Measurements from ENCODE around the gene METTL15.
"Not testable (repeated sequence)": the region's sequence is repeated elsewhere in the genome, so short reads cannot be mapped to it uniquely, and the experiment has no call there.

The METTL15 gene

DNA sequence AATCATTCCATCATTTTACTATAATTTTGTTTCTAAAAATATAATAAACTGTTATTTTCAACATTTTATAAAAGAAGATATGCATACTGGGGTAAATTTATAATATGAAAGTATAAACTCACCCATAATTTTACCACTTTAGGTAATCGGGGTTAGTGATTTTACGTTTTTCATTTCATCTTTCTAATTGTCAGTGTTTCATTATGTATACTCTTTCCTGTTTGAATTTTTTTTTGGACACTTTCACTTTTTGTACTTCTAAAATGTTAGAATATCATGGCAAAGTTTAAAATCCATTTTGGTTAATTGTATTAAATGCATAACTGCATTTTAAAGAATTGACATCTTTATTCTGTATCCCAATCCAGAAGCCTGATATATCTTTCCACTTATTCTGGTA is 115.8 kb downstream of the METTL15 start:
- DNase-seq: no peak

DNA sequence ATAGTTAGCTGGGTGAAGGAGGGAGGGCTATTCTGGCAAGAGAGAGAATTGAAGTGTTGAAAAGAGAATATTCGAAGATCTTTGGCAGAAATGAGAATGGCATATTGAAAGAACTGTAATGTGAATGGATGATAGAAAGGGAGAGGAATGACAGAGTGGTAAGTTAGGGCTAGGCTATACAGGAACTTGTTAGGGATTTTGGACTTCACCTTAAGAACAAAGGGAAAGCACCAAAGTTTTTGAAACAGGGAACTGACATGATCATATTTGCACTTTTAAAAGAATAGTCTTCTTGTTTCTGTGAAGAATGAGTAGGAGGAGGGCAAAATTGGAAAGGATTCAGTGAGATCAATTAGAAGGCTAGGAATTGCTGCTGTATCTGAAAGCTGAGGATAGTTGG is 119.3 kb downstream of the METTL15 start:
- DNase-seq: no peak

DNA sequence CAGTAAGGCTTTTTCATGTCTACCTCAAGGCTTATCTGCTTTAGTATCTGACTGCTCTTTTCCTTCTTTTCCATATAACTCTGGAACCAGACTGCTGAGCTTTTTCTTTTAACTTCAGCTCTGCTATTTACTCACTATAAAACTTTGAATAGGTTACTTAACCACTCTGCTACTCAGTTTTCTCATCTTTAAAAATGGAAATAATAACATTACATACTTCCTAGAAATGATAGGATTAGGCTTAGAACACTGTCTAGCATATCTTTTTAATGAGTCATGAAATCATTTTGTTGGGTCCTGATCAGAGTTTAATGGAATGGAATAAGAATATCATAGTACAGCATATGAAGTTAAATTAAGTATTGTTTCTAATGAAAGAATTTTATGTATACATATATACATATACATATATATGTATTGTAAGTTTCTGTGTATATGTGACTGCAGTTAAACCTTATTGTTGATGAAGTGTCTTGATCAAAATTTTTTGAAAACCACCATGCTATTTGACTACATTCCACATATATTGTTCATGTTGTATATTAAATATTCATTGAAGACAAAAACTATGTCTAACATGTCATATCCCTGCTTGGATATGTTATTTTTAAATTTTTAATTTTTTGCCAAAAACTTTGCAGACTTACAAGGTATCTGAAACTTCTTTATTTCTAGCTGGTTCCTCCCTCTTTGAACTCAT is 120.2 kb downstream of the METTL15 start:
- DNase-seq: no peak

DNA sequence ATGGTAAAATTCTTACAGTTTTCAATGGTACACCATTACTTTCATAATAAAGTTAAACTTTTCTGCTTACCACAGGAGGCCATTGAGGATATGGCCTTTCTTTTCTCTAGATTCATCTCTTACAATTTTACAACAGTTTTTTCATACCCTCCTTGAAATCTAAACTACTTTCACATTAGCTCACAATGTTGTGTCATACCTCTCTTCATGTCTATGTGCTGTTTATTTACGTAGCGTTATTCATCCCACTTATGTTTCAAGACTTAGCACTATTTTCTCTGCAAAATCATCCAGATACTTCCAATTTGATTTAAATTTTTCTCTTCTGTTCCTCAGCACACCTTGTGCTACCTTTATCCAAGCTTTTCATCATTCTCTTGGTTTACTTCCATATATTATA is 123.3 kb downstream of the METTL15 start:
- DNase-seq: no peak

DNA sequence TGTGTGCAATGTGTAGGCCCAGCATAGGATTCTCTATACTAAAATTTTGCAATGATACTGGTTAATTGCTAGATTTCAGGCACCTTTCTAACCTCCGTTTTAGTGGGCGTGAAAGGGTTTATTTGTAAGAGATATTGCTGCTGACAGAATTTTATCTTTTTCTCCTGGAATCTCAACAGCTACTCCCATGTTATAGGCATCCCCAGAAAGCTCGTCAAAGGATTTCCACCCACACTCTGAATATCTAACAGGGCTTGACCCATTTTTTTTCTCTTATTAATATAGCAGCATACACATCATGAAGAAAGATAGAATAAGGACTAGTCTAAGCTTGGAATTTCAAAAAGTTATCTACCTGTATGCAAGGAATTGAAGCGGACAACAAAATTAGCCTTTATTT is 124.5 kb downstream of the METTL15 start:
- no peak for DNase-seq

DNA sequence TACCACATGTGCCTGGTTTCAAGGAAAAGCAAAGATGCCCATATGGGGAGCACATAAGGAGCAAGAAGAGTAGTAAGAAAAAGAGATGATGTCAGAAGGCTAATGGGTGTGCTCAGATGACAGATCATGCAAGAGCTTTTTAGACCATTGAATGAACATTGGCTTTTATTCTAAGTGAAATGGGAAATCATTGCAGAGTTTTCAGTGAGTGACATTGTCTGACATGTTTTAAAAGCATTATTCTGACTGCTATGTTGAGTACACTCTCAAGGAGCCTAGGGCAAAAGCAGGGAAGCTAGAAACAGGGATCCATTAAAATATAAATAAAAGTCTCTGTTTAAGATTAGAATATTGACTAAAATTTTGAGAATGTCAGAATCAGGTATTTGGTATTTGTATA is 133.6 kb downstream of the METTL15 start:
- no peak for DNase-seq

DNA sequence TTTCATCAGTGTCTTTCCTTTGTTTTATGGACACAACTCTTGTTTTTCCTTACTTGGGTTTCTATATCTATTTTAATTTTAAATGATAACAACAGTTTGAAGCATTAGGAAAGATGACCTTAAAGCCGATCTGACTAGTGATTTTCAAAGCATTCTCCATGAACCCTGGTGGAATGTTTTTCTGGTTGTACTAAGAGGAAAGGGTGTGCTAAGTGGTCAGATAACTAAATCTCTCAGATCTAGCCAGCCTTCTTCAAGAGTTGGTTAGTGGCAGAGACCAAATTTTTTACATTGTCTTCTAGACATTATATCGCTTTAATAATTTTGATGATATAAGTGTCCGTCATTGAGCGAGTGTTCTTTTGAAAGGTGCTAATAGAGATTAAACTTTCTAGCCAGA is 134.4 kb downstream of the METTL15 start:
- DNase-seq: no peak

DNA sequence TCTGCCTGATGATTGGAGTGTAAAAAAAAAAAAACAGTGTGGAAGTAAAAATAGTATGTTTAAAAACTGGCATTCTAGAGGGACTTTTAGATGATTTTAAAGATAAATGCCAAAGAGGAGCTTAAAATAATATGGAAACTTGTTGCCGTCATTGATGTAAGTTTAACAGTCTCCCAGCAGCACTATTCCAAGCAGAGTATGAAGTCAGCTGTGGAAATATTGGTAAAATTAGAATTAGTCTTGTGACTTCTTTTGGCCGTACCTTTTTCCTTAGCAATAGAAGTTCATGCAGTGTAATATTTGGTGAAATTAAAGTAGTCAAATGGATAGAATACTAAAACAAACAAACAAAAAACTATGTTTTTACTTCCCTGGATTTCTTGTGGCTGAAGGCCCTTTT is 134.9 kb downstream of the METTL15 start:
- no peak for DNase-seq

DNA sequence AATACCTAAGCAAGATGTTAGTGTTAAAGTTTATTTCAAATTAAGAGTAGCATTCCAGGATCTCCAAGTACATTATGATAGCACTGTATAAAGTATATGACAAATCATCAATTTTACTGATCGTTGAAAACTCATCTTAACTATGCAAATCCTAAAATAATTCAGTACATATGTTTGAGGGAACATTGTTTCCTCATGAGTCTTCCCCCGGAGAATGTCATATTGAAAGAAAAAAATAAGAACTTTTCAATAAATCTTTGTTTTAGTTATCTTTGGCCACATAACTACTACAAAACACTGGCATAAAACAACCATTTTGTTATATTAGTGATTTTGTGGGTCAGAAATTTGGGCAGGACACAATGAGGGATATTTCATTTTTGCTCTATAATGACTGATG is 135.4 kb downstream of the METTL15 start:
- no peak for DNase-seq

DNA sequence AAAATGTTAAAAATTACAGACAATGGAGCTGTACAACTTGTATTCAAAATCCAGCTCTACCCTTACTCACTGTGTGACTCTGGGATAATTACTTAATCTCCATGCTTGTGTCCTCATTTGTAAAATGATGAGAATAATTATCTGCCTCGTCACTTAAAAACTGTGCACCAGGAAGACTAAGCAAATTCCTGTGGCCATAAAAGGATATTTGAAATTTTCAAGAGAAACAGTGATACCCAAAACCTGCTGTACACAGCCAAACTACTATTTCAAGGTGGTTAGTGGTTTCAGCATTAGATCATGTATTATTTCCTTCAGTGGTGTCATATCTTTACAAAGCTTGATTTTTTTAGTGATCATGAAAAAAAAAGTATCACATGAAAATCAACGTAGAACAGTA is 136.9 kb downstream of the METTL15 start:
- DNase-seq: no peak

DNA sequence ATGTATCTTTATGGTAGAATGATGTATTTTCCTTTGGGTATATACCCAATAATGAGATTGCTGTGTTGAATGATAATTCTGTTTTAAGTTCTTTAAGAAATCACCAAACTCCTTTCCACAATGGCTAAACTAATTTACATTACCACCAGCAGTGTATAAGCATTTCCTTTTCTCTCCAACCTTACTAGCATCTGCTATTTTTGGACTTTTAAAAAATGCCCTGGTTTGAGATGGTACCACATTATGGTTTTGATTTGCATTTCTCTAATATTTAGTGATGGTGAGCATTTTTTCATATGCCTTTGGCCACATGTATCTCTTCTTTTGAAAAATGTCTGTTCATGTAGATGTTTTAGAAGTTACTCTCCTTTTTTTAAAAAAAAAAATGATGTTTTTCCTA is 142.0 kb downstream of the METTL15 start:
- DNase-seq: no peak

DNA sequence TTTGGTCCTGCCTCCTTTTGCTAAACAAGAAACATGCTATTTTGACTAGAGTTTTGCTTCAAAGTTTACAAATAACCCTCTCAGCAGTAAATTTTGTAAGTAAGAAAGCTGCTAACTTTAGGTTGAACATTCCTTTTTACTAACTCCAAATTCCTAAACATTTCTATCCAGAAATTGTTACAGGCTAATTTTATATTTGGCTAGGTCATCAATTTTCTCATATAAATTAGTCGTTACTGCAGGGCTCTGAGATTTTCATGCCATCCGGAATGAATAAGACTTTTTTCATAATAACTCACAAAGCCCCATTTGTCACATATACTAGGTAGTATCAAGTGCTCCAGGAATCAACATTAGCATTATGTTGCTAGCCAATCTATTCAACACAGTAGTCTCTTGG is 143.1 kb downstream of the METTL15 start:
- DNase-seq: no peak

DNA sequence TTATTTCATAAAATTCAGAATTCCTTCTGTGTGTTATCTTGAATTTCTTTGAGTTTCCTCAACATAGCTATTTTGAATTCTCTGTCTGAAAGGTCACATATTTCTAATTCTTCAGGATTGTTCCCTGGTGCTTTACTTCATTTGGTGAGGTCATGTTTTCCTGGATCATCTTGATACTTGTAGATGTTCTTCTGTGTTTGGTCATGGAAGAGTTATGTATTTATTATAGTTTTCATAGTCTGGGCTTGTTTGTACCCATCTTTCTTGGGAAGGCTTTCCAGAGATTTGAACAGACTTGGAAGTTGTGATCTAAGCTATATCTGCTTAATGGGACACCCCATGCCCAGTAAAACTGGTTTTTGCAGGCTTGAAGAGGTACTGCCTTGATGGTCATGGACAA is 149.6 kb downstream of the METTL15 start:
- no peak for DNase-seq

DNA sequence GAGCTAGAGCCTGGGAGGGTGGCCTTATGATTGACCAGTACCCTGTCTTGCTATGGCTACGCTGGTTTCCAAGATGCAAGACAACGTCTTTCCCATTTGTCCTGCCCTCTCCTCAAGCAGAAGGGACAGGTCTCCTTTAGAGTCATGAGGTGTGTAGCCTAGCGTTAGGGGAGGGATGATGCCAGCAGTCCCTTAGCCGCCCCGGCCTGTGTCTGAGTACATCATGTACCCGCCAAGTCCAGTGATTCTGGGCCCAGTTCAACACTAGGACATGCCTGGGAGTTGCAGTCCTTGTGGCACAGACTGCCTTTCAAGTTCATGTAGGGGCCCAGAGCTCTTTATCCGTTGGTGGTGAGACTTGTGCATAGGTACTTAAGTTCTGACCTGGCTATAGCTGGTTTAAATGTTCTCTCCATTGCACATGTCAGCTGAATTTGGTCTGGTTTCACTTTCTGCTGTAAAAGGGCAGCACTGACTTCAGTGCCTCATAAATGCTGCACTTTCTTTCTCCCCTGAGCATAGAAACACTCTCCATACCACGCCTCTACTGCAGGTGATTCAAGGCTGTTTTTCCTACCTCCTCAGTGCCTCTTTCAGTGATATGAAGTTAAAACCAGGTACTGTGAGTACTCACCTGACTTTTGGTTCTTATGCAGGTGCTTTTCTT is 151.1 kb downstream of the METTL15 start:
- DNase-seq: no peak

DNA sequence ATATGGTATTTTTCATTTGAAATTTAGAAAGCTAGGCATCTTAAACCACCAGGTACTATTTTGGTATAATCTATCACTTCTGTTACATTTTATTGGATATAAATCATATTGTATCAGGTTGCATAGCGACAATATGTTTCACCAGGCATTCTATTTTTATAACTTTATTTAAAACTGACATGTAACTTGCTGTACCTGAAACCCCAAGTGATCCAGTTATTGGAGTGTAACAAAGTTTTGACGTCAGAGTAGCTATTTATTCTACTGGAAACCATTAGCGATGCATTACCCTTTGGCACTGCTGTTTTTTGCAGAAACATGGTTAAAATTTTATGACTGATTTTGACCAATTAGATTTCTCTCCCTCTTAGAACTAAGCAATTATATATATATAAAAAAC is 160.7 kb downstream of the METTL15 start:
- DNase-seq: no peak

DNA sequence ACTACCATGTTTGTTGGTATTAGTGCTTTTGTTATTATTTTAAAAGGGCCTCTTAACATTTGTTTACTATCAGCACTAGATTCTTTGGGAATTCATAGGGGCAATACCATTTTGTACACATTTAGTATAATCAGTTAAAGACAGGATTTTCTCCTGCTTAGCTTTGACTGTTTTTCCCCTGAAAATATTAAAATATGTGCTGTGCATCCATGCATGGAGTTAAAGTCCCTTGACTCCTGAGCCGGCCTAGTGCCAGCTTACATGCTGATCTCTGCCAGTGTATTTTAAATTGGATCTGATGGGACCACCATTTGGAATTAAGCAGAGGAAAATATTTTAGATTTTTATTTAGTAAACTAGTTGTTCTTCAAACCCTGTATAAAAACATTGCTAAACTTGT is 161.4 kb downstream of the METTL15 start:
- no peak for DNase-seq

DNA sequence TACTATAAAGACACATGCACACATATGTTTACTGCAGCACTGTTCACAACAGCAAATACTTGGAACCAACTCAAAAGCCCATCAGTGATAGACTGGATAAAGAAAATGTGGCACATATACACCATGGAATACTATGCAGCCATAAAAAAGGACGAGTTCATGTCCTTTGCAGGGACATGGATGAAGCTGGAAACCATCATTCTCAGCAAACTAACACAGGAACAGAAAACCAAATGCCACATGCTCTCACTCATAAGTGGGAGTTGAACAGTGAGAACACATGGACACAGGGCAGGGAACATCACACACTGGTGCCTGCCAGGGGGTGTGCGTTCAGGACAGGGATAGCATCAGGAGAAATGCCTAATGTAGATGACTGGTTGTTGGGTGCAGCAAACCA is 164.1 kb downstream of the METTL15 start:
- DNase-seq: not testable (repeated sequence)

DNA sequence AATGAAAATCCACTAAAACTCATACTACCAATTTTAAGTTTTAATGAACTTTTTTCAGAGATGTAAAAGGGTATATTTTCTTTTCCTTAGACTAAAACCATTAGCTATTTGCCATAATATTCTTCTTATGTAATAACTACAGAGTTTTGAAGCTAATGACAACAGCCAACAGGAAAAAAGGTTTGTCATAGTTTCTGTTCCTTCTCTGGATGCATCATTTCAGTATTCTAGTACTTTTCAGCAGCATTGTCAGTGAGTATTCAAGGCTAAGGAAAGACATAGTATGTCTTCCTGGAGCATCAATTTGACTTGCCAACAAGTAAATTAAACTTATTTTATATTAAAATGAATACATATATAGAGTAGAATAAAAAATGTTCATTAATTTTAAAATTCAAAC is 166.0 kb downstream of the METTL15 start:
- DNase-seq: no peak

DNA sequence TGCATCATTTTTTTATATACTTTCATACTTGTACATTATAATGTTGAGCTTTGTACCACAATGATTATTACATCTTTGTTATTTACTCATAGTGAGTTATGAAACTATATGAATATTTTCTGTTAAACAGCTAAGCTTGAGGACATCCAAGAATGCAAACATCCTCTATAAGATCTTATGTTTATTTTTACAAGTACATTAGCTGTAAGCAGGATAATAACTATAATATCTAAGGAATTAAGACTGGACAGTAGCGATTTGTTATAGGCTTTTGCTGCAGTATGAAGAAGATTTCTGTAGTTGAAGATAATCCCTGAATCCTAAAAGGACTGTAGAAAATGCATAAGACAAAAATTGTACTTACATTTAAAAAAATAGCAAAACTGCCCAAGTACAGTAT is 176.0 kb downstream of the METTL15 start:
- no peak for DNase-seq

DNA sequence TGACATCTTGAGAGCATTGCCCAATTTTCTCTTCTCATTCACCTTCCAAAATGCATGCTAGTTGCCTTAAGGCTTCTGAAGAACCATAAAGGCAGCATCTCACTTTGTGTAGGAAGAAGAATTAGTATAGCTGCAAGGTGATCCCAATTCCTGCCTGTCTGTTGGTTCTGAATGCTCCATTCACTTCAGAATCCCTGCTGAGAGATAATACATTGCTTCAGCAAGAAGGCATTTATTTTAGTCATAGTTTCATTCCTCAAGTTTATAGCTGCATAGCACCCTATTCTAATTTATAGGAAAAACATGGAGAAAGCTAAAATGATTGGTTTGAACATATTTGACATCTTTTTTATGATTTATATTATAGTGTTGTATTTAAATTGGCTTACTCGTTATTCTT is 181.3 kb downstream of the METTL15 start:
- no peak for DNase-seq

DNA sequence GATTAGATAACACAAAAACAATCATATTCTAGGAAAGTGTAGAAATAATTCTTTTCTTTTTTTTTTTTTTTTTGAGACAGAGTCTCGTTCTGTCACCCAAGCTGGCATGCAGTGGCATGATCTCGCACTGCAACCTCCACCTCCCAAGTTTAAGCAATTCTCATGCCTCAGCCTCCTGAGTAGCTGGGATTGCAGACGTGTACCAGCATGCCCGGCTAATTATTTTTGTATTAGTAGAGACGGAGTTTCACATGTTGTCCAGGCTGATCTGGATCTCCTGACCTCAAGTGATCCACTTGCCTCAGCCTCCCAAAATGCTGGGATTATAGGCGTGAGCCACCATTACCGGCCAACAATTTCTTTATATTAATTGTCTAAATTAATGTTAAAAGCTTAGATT is 182.8 kb downstream of the METTL15 start:
- DNase-seq: not testable (repeated sequence)

DNA sequence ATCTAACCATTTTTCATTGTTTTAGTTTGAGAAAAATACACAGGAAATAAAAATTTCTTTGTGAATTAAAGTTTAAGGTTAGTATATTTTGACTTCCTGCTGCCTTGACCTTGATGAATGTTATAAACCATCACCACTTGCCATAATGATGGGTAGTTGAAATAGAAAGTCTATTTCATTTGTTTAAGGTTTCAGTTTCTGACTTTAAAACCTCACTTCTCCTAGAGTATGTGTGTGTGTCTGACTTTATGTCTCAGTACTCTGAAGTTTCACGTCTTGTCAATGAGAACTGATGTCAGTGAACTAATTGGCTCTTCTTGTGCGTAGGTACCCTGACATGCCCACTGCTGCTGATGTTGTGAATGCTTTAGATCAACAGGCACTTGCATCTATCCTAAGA is 188.2 kb downstream of the METTL15 start:
- no peak for DNase-seq

DNA sequence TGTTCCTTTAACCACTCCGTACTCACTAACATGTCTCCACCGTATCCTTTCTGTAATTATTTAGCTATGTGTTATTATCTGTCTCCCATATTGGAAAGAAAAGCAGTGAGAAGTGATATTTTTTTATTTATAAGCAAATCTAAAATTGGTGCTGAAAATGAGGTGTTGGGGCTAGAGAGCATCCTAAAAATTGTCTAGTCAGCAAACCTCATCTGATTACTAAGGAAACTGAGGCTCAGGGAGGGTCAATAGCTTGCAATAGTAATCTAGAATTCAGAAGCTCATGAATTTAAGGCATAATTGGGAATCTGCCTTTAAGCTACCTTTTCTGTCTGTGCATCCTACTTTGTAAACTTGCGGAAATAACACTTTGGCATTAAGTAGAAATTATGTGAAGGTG is 190.0 kb downstream of the METTL15 start:
- no peak for DNase-seq

DNA sequence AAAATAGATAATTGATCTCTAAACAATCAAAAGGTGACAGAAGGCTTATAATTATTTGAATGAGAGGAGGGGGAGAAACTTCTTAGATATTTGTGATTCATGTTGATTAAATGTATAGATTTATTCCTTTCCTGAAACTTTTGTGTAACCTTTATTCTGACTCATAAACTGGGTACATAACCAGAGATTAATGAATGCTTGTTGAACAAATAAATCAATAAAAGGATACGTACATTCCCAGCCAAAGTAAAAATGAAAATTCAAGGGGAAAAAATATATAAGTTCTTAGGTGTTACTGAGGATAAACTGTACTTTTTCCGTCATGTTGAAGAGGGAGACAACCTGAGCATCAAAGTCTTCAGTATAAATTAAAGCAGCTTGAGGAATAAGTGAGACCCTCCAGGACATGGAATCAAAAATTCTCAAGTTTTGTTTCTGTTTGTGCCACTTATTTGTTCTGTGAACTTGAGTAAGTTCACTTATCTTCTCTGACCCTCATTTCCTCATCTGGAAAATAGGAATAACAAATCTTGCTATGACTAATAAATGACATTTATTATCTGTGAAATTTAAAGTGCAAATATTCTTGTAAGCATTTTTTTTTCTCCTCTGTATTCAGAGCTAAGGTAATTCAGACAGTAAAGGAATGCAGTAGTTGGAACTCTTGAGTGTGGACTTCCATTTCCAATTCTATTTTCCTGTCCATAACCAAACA is 195.4 kb downstream of the METTL15 start:
- no peak for DNase-seq

All from COR-L47 (cell line).